Activated T-helper 1 cell treated with anti-CD3 and anti-CD28 coated beads, Interleukin-12 subunit alpha, Interleukin-12 subunit beta, Interleukin-2, Interleukin-4 antibody, amounts not matched to agents 30 ng/mL and 10 ng/mL and 1 ng/mL, durations not matched to agents 14 hours and 24 hours and 36 hours (primary cell): Measurements from ENCODE around the gene DHRSX. TPM values are rescaled to one million over a fixed set of nuclear protein-coding genes. Genes with fewer than 3 reads are reported as not detected.

ENCODE experiments used
- DNase-seq: peaks from one replicate; pipeline ENCODE4 v3.0.0; 2021; ENCODE audit warnings: low spot score
- H3K27ac Mint-ChIP-seq: one replicate; pipeline ENCODE4 v1.8.0; 2021; ENCODE audit warnings: mild to moderate bottlenecking, mixed read lengths
- H3K27me3 Mint-ChIP-seq: one replicate; pipeline ENCODE4 v1.8.0; 2022; ENCODE audit warnings: mild to moderate bottlenecking, moderate library complexity, mixed read lengths; ENCODE audit not compliant: insufficient read depth
- H3K36me3 Mint-ChIP-seq: one replicate; pipeline ENCODE4 v1.8.0; 2021; ENCODE audit warnings: low read depth, mixed read lengths
- H3K4me1 Mint-ChIP-seq: one replicate; pipeline ENCODE4 v1.8.0; 2021; ENCODE audit warnings: low read depth, mixed read lengths
- H3K4me3 Mint-ChIP-seq: one replicate; pipeline ENCODE4 v1.8.0; 2021; ENCODE audit warnings: mild to moderate bottlenecking, moderate library complexity, mixed read lengths
- H3K9me3 Mint-ChIP-seq: one replicate; pipeline ENCODE4 v1.8.0; 2021; ENCODE audit warnings: mixed read lengths
- intact Hi-C: fragments of 100-400 bp; cut with micrococcal nuclease; formaldehyde crosslinking; loops from one replicate; pipeline ENCODE4 v1.15.1; 2024
- total RNA-seq: library from RNA; stranded (reverse); gene quantifications from 2 replicates; pipeline ENCODE4 v1.2.3, GENCODE V29; 2022

DHRSX gene
- total RNA-seq, 1 donor from 2014 or later = 26.3 TPM

DNA sequence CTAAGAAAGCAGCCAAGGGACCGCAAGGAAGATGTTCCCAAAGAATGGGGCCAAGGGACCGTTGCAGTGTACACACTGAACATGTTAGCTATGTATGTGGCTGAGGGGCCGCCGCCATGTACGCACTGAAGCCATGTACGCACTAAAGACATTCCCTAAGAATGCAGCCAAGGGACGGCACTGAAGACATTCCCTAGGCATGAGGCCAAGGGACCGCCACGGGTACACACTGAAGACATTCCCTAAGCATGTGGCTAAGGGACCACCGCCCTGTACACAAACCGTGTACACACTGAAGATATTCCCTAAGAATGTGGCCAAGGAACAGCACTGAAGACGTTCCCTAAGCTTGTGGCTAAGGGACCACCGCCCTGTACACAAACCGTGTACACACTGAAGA, 54.0 kb downstream of the DHRSX start:
- DNase-seq = no peak
- no peak overlapping the region for H3K27ac Mint-ChIP-seq
- no peak overlapping the region for H3K4me3 Mint-ChIP-seq
- intact Hi-C loops = no loop called here
- no peaks in the 10 kb centered on the region for H3K27me3 Mint-ChIP-seq
- peaks cover 16% of the 10 kb centered on the region for H3K9me3 Mint-ChIP-seq
- H3K4me1 Mint-ChIP-seq = no peaks in the 10 kb centered on the region
- H3K36me3 Mint-ChIP-seq = peaks cover 4% of the 10 kb centered on the region

DNA sequence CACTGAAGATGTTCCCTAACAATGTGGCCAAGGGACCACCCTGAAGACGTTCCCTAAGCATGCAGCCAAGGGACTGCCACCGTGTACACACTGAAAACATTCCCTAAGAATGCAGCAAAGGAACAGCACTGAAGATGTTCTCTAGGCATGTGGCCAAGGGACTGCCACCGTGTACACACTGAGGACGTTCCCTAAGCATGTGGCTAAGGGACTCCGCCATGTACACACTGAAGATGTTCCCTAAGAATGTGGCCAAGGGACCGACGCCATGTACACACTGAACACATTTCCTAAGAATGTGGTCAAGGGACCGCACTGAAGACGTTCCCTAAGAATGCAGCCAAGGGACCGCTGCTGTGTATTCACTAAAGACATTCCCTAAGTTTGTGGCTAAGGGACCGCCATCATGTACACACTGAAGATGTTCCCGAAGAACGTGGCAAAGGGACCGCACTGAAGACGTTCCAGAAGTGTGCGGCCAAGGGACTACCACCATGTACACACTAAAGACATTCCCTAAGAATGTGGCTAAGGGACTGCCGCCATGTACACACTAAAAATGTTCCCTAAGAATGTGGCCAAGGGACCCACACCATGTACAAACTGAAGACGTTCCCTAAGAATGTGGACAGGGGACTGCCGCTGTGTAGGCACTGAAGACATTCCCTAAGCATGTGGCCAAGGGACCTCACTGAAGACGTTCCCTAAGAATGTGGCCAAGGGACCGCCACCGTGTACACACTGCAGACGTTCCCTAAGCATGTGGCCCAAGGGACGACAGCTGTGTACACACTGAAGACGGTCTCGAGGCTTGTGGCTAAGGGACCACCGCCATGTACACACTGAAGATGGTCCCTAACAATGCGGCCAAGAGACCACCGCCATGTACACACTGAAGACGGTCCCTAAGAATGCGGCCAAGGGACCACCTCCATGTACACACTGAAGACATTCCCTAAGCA, 54.8 kb downstream of the DHRSX start:
- DNase-seq = no peak
- Mint-ChIP-seq H3K27ac (no peak overlapping the region), H3K9me3 (peaks cover 16% of the 10 kb centered on the region), H3K36me3 (peaks cover 6% of the 10 kb centered on the region), H3K4me3 (no peak overlapping the region), H3K4me1 (no peaks in the 10 kb centered on the region), H3K27me3 (no peaks in the 10 kb centered on the region)
- intact Hi-C loops = no loop called here

DNA sequence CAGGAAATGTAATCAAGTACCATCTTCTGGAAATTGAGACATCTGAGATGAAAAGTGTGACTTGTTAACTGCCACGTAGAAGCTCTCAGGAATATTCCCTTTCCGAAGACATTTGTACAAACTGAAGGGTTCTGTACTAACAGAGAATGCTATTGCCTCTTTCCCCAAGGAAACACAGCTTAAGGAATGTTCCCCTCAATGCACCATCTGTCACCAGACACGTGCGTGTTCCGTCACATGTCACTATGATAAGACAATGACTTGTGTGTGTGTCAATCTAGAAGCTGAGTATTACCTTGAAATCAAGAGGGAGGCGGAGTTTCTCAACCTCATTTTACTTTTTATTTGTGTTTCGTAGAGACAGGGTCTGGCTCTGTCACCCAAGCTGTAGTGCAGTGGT, 58.1 kb downstream of the DHRSX start:
- H3K9me3 Mint-ChIP-seq = peaks cover 15% of the 10 kb centered on the region
- no peak for DNase-seq
- H3K4me3 Mint-ChIP-seq = no peak overlapping the region
- H3K36me3 Mint-ChIP-seq = peaks cover 11% of the 10 kb centered on the region
- H3K27ac Mint-ChIP-seq = no peak overlapping the region
- intact Hi-C loops = no loop called here
- no peaks in the 10 kb centered on the region for H3K4me1 Mint-ChIP-seq
- no peaks in the 10 kb centered on the region for H3K27me3 Mint-ChIP-seq

DNA sequence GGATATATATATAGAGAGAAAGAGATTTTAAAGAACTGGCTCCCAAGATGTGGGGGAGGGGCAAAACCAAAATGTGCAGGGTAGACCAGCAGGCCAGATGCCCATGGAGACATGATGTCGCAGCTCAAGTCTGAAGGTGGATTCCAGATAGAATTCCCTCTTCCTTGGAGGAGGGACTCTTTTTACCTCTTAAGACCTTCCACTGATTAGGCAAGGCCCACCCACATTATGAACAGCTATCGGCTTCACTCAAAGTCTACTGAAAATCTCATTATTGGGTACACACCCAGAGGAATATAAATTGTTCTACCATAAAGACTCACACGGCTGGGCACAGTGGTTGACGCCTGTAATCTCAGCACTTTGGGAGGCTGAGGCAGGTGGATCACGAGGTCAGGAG, 59.3 kb downstream of the DHRSX start:
- Mint-ChIP-seq H3K9me3 (peaks cover 2% of the 10 kb centered on the region), H3K4me3 (no peak overlapping the region), H3K36me3 (peaks cover 7% of the 10 kb centered on the region), H3K27ac (no peak overlapping the region), H3K27me3 (no peaks in the 10 kb centered on the region), H3K4me1 (no peaks in the 10 kb centered on the region)
- DNase-seq = no peak
- intact Hi-C loops = no loop called here

DNA sequence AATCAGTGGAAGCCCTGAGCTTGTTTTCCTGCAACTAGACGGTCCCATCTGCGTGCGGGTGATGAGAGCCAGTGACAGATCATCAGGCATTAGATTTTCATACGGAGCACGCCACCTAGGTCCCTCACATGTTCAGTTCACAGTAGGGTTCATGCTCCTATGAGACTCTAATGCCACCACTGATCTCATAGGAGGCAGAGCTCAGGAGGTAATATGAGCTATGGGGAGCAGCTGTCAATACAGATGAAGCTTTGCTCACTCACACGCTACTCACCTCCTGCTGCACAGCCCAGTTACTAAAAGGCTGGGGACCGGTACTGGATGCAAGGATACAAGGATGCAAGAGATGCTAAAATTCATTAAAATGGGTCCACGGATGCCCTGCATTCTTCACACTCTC, 61.2 kb downstream of the DHRSX start:
- Mint-ChIP-seq H3K4me1 (no peaks in the 10 kb centered on the region), H3K36me3 (peaks cover 11% of the 10 kb centered on the region), H3K27ac (no peak overlapping the region), H3K4me3 (no peak overlapping the region), H3K27me3 (no peaks in the 10 kb centered on the region), H3K9me3 (no peaks in the 10 kb centered on the region)
- intact Hi-C loops = no loop called here
- no peak for DNase-seq

DNA sequence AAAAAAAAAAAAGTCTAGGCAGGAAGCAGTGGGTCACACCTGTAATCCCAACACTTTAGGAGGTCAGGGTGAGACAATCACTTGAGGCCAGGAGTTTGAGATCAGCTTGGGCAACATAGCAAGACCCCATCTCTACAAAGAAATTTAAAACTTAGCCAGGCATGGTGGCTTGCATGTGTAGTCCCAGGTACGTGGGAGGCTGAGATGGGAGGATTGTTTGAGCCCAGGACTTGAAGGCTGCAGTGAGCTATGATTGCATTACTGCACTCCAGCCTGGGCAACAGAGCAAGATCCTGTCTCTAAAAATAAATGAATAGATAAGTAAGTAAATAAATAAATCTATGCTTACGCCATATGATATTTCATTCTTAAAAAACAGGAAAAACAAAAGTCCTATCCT, 65.3 kb downstream of the DHRSX start:
- no peak overlapping the region for H3K27ac Mint-ChIP-seq
- H3K36me3 Mint-ChIP-seq = peaks cover 20% of the 10 kb centered on the region
- H3K9me3 Mint-ChIP-seq = peaks cover 8% of the 10 kb centered on the region
- DNase-seq = no peak
- H3K4me3 Mint-ChIP-seq = no peak overlapping the region
- no peaks in the 10 kb centered on the region for H3K4me1 Mint-ChIP-seq
- H3K27me3 Mint-ChIP-seq = no peaks in the 10 kb centered on the region
- intact Hi-C loops = no loop called here

DNA sequence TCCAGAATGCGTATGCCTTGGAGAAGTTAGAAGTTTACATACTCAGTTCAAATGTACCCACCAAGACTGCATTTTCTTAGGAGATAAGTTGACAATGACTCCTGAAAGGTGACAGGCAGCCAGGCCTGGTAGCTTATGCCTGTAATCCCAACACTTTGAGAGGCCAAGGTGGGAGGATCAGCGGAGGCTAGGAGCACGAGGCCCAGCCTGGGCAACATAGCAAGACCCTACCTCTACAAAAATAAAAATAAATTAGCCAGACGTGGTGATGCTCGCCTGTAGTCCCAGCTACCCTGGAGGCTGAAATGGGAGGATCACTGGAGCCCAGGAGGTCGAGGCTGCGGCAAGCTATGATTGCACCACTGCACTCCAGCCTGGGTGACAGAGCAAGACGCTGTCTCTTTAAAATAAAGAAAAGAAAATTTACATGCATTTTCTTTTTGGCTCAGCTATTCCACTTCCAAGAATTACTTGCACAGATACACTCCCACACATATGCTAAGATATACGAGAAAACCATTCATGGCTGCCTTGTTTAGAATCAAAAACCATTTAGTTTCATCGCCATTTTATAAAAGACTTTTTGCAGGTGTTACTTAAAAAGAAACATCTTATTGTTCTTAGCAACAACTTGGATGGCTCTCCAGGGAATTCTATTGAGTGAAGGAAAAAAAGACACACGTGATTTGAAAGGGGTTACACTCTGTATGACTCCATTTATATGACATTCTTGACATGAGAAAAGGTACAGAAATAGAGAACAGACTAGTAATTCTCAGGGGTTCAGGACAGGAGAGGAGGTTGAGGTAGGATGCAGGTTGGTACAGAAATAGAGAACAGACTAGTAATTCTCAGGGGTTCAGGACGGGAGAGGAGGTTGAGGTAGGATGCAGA, 66.3 kb downstream of the DHRSX start:
- intact Hi-C loops = no loop called here
- Mint-ChIP-seq H3K27me3 (no peaks in the 10 kb centered on the region), H3K27ac (no peak overlapping the region), H3K36me3 (peaks cover 21% of the 10 kb centered on the region), H3K4me1 (no peaks in the 10 kb centered on the region), H3K9me3 (peaks cover 12% of the 10 kb centered on the region), H3K4me3 (no peak overlapping the region)
- DNase-seq = no peak

DNA sequence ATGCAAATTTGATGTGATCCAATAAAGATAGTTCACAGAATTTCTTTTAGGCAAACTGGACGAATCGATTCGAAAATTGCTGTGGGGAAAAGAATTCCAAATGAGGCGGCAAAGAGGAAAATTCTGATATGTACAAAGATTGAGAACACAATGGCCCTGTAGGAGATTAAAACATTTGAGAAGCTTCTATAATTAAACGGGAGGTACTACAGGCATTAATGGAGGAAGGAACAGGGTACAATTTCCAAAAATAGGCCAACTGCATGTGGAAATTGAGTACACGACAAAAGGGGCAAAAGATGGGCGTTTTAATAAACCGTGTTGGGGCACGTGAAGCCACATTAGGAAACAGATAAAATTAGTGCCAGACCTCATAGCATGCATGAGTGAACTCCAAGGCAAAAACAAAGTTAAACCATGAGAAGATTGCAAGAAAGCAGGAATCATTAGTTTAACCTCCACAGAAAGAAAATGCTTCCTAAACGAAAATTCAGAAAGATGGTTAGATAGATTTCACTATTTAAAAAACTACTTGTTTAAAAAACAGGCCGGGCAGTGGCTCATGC, 68.4 kb downstream of the DHRSX start:
- H3K9me3 Mint-ChIP-seq = peaks cover 19% of the 10 kb centered on the region
- H3K36me3 Mint-ChIP-seq = peaks cover 28% of the 10 kb centered on the region
- H3K27me3 Mint-ChIP-seq = no peaks in the 10 kb centered on the region
- no peak overlapping the region for H3K4me3 Mint-ChIP-seq
- DNase-seq = no peak
- no peaks in the 10 kb centered on the region for H3K4me1 Mint-ChIP-seq
- intact Hi-C loops = no loop called here
- no peak overlapping the region for H3K27ac Mint-ChIP-seq

DNA sequence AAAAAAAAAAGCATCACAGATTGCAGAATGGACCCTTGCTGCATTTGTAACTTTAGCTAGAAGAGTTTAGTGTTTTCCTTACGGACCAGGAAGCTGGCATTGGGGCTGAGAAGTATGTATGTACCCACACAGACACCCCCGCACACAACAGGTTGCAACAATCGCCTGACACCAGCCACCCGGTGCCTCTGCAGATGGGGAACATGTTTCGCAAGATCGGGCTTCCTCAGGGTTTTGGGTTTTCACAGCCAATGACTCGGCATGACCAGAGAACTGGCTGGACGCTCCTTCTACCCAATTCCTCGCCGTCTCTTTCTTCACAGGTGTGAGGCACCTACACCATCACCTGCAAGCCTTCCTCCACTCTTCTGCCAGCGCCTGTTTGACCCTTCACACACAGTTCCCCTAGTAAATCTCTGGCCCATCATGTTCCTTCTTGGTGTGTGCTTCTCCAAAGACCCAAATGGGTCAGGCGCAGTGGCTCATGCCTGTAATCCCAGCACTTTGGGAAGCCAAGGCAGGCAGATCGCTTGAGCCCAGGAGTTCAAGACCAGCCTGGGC, 70.4 kb downstream of the DHRSX start:
- Mint-ChIP-seq H3K36me3 (peaks cover 38% of the 10 kb centered on the region), H3K27ac (no peak overlapping the region), H3K4me3 (no peak overlapping the region), H3K9me3 (peaks cover 25% of the 10 kb centered on the region), H3K4me1 (no peaks in the 10 kb centered on the region), H3K27me3 (no peaks in the 10 kb centered on the region)
- DNase-seq = no peak
- intact Hi-C loops = no loop called here

DNA sequence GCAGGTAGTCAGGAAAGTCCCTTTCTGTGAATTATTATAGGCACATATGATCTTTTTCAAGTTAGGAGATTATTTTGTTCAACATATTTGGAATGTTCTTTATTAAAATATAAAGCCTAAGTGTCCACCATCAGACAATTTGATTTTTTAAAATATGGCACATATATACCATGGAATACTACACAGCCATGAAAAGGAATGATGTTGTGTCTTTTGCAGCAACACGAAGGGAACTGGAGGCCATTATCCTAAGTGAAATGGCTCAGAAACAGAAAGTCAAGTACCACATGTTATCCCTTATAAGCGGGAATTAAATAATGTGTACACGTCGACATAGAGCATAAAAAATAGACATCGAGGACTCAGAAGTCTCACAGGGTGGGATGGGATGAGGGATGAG, 73.0 kb downstream of the DHRSX start:
- no peak for DNase-seq
- intact Hi-C loops = no loop called here
- H3K9me3 Mint-ChIP-seq = peaks cover 25% of the 10 kb centered on the region
- peaks cover 39% of the 10 kb centered on the region for H3K36me3 Mint-ChIP-seq
- no peak overlapping the region for H3K27ac Mint-ChIP-seq
- H3K27me3 Mint-ChIP-seq = no peaks in the 10 kb centered on the region
- no peaks in the 10 kb centered on the region for H3K4me1 Mint-ChIP-seq
- H3K4me3 Mint-ChIP-seq = no peak overlapping the region

DNA sequence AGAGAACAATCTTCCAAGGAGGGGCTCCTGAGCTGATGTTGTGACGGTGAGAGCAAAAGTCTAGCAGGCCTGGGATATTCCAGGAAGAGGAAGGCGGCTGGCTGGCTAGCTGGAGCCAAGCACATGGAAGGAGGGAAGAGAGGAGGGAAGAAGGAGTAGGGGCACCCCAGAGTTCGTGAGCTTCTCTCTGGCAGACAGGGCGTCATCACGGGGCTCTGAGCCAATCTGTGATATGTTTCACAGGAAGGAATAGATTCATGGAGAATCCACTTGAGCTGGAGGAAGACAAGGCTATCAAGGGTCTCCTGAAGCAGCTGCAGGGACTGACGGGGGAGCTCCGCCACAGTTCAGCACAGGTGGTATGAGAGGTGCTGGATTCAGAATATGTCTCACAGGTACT, 73.6 kb downstream of the DHRSX start:
- intact Hi-C loops = no loop called here
- no peak overlapping the region for H3K27ac Mint-ChIP-seq
- H3K4me3 Mint-ChIP-seq = no peak overlapping the region
- H3K9me3 Mint-ChIP-seq = peaks cover 22% of the 10 kb centered on the region
- H3K4me1 Mint-ChIP-seq = no peaks in the 10 kb centered on the region
- DNase-seq = no peak
- no peaks in the 10 kb centered on the region for H3K27me3 Mint-ChIP-seq
- H3K36me3 Mint-ChIP-seq = peaks cover 35% of the 10 kb centered on the region

DNA sequence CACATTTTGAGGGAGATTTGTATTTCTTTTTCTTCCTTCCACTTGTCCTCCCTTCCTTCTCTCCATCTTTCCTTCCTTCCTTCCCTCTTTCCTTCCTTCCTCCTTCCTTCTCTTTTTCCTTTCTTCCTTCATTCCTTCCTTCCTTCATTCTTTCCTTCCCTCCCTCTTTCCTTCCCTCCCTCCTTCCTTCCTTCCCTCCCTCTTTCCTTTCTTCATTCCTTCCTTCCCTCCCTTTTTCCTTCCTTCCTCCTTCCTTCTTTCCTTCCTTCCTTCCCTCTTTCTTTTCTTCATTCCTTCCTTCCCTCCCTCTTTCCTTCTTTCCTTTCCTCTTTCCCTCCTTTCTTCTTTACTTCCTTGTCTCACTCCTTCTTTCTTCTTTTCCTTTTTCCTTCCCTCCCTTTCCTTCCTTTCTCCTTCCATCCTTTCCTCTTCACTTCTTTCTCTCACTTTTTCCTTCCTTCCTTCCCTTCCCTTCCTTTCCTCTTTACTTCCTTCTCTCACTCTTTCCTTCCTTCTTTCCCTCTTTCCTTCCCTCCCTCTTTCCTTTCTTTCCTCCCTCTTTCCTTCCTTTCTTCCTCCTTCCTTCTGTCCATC, 74.4 kb downstream of the DHRSX start:
- no peaks in the 10 kb centered on the region for H3K4me1 Mint-ChIP-seq
- H3K9me3 Mint-ChIP-seq = peaks cover 18% of the 10 kb centered on the region
- peaks cover 38% of the 10 kb centered on the region for H3K36me3 Mint-ChIP-seq
- intact Hi-C loops = no loop called here
- H3K27me3 Mint-ChIP-seq = no peaks in the 10 kb centered on the region
- H3K4me3 Mint-ChIP-seq = no peak overlapping the region
- no peak overlapping the region for H3K27ac Mint-ChIP-seq
- DNase-seq = no peak
